HCT116 (cell line): Measurements from ENCODE around the gene URM1. TPM values are rescaled to one million over a fixed set of nuclear protein-coding genes. Genes with fewer than 3 reads are reported as not detected.

Source experiments
- ATAC-seq: fragments of 200-7000 bp; cut with Tn5 transposase; 2 replicates; pipeline ENCODE4 v1.9.1; 2020; ENCODE audit warnings: mild to moderate bottlenecking, moderate library complexity
- BruUV-seq: library from RNA; stranded (reverse); fragments of 400-500 nt; replicated peaks from 2 replicates; lab custom pipeline; 2021; lab: Mats Ljungman, UMichigan
- CTCF ChIA-PET: fragments of 300-600 bp; sonication (Branson Sonifier 250); formaldehyde crosslinking; loops from one replicate; lab custom pipeline; 2021; ENCODE audit warnings: antibody characterized with exemption; lab: Charles Lee
- POLR2A ChIA-PET: fragments of 300-600, 350-600 bp; sonication (Branson Sonifier 250); formaldehyde crosslinking; loops from one replicate; lab custom pipeline; 2021; ENCODE audit warnings: antibody characterized with exemption; lab: Charles Lee
- RAD21 ChIA-PET, 2 experiments: fragments of 300-600 bp; sonication (Branson Sonifier 250); formaldehyde crosslinking; loops; one replicate each; lab custom pipeline; 2023; ENCODE audit warnings: low total read pairs in 2 of 2; ENCODE audit not compliant: uncharacterized antibody in 2 of 2, unreplicated experiment in 2 of 2, low non-redundant PET in 1 of 2; lab: Charles Lee
- DNase-seq: peaks from one replicate; pipeline ENCODE4 v3.0.0-alpha.2; 2010; ENCODE audit warnings: low read depth, low spot score
- H2AFZ ChIP-seq: fragments of 200-600 bp; shearing (Covaris generic), sonication (generic); 2 replicates; pipeline ENCODE4 v1.6.1; 2017; ENCODE audit warnings: low read depth, mixed run types, mixed read lengths, antibody characterized with exemption, low read length; ENCODE audit not compliant: poor library complexity, severe bottlenecking
- H3K27ac ChIP-seq: 2 replicates; pipeline ENCODE4 v1.5.1; 2012; ENCODE audit warnings: low read depth, low read length
- H3K27me3 ChIP-seq: fragments of 200-600 bp; sonication (generic); 2 replicates; pipeline ENCODE4 v1.6.1; 2016; ENCODE audit warnings: mixed run types, low read length, mixed read lengths; ENCODE audit not compliant: insufficient read depth
- H3K36me3 ChIP-seq, 2 experiments: fragments of 200-500 bp in 1 of 2; fragments of 200-600 bp in 1 of 2; sonication (Bioruptor generic) in 1 of 2; sonication (generic) in 1 of 2; 2 replicates each; pipeline versions ENCODE4 v1.5.1 to v1.6.1; 2014 to 2016; ENCODE audit warnings: low read length in 2 of 2, inconsistent platforms in 1 of 2, mixed read lengths in 1 of 2, mixed run types in 1 of 2; ENCODE audit not compliant: insufficient read depth in 2 of 2, control insufficient read depth in 1 of 2
- H3K4me1 ChIP-seq, 2 experiments: fragments of 200-600 bp in 1 of 2; sonication (generic) in 1 of 2; 2 replicates each; pipeline versions ENCODE4 v1.5.1 to v1.6.1; 2012 to 2017; ENCODE audit warnings: low read length in 2 of 2, inconsistent platforms in 1 of 2, mild to moderate bottlenecking in 1 of 2, mixed read lengths in 1 of 2, mixed run types in 1 of 2, moderate library complexity in 1 of 2; ENCODE audit not compliant: insufficient read depth in 2 of 2, control insufficient read depth in 1 of 2
- H3K4me2 ChIP-seq: fragments of 200-600 bp; sonication (generic); 2 replicates; pipeline ENCODE4 v1.6.1; 2017; ENCODE audit warnings: mixed run types, low read length, mixed read lengths
- H3K4me3 ChIP-seq, 2 experiments: fragments of 200-600 bp in 1 of 2; sonication (generic) in 1 of 2; replicated peaks in 1 of 2; 2 replicates each; pipeline ENCODE4 v1.5.1; 2011 to 2016; ENCODE audit warnings: low read length in 2 of 2, control low read depth in 1 of 2, low read depth in 1 of 2, mild to moderate bottlenecking in 1 of 2, mixed read lengths in 1 of 2, mixed run types in 1 of 2
- H3K79me2 ChIP-seq: fragments of 200-600 bp; sonication (generic); 2 replicates; pipeline ENCODE4 v1.6.1; 2017; ENCODE audit warnings: mild to moderate bottlenecking, mixed run types, low read length, moderate library complexity, mixed read lengths; ENCODE audit not compliant: insufficient read depth
- H3K9ac ChIP-seq: fragments of 200-600 bp; sonication (generic); 2 replicates; pipeline ENCODE4 v1.6.1; 2016; ENCODE audit warnings: low read length, mixed read lengths
- H3K9me2 ChIP-seq: fragments of 200-600 bp; sonication (generic), shearing (Covaris generic); 2 replicates; pipeline ENCODE4 v1.6.1; 2017; ENCODE audit warnings: mixed run types, mild to moderate bottlenecking, moderate library complexity; ENCODE audit not compliant: insufficient read depth
- H3K9me3 ChIP-seq, 2 experiments: fragments of 200-500 bp in 1 of 2; fragments of 200-600 bp in 1 of 2; sonication (Bioruptor generic) in 1 of 2; sonication (generic) in 1 of 2; 2 replicates each; pipeline ENCODE4 v1.6.1; 2014 to 2017; ENCODE audit warnings: low read length in 2 of 2, mixed read lengths in 2 of 2, inconsistent platforms in 1 of 2, low read depth in 1 of 2, mild to moderate bottlenecking in 1 of 2, mixed run types in 1 of 2, moderate library complexity in 1 of 2; ENCODE audit not compliant: control insufficient read depth in 1 of 2, insufficient read depth in 1 of 2
- H4K20me1 ChIP-seq: fragments of 200-600 bp; sonication (generic), shearing (Covaris generic); 2 replicates; pipeline ENCODE4 v1.6.1; 2017; ENCODE audit warnings: mixed run types, mild to moderate bottlenecking, moderate library complexity; ENCODE audit not compliant: insufficient read depth
- CEBPB ChIP-seq: IDR thresholded peaks from 2 replicates; pipeline ENCODE4 v1.6.1; 2012; ENCODE audit warnings: low read depth
- ELF1 ChIP-seq: IDR thresholded peaks from 2 replicates; pipeline ENCODE4 v1.6.1; 2012; ENCODE audit warnings: low read depth, borderline replicate concordance
- EZH2 ChIP-seq: fragments of 200-600 bp; sonication (generic); IDR thresholded peaks from 2 replicates; pipeline ENCODE4 v1.6.1; 2017; ENCODE audit warnings: antibody characterized with exemption, mixed run types
- JUND ChIP-seq: IDR thresholded peaks from 2 replicates; pipeline ENCODE4 v1.6.1; 2012
- POLR2AphosphoS5 ChIP-seq: IDR thresholded peaks from 2 replicates; pipeline ENCODE4 v1.6.1; 2011; ENCODE audit warnings: mild to moderate bottlenecking, low read depth, low read length, moderate library complexity
- RAD21 ChIP-seq: IDR thresholded peaks from 2 replicates; pipeline ENCODE4 v1.6.1; 2012; ENCODE audit warnings: low read depth, mild to moderate bottlenecking
- SP1 ChIP-seq: IDR thresholded peaks from 2 replicates; pipeline ENCODE4 v1.6.1; 2012; ENCODE audit warnings: low read depth
- SRF ChIP-seq: IDR thresholded peaks from 2 replicates; pipeline ENCODE4 v1.6.1; 2012; ENCODE audit warnings: low read depth
- TCF7L2 ChIP-seq: IDR thresholded peaks from 2 replicates; pipeline ENCODE4 v1.7.0; 2011; ENCODE audit warnings: borderline replicate concordance, inconsistent platforms; ENCODE audit not compliant: insufficient read depth, insufficient read length; ENCODE audit errors: extremely low read depth
- YY1 ChIP-seq: IDR thresholded peaks from 2 replicates; pipeline ENCODE4 v1.6.1; 2011; ENCODE audit warnings: low read length, low read depth, moderate library complexity, mild to moderate bottlenecking; ENCODE audit not compliant: insufficient replicate concordance; ENCODE audit errors: extremely low read depth
- ZFX ChIP-seq: fragments of 450-650 bp; IDR thresholded peaks from 2 replicates; pipeline ENCODE4 v1.6.1; 2017
- ZNF274 ChIP-seq: fragments of 200-500 bp; sonication (Bioruptor generic); IDR thresholded peaks from 2 replicates; pipeline ENCODE4 v1.6.1; 2014; ENCODE audit warnings: mild to moderate bottlenecking, low read depth, low read length, inconsistent platforms
- intact Hi-C: fragments of 100-400 bp; cut with micrococcal nuclease; formaldehyde crosslinking; loops from 2 replicates; pipeline ENCODE4 v1.10.0; 2022
- total RNA-seq: library from RNA; stranded (reverse); gene quantifications from one replicate; pipeline ENCODE4 v1.2.1, GENCODE V29; 2021; ENCODE audit not compliant: unreplicated experiment
- TF ChIP-seq, protein P1 (sequence below), 3 experiments: fragments of 200-600 bp in 1 of 3; sonication (generic) in 1 of 3; IDR thresholded peaks in 2 of 3; conservative IDR thresholded peaks in 1 of 3; 2 replicates each; pipeline ENCODE4 v1.5.1; 2012 to 2017; ENCODE audit warnings: low read depth in 2 of 3, low read length in 2 of 3, antibody characterized with exemption in 1 of 3, borderline replicate concordance in 1 of 3, control low read depth in 1 of 3, mild to moderate bottlenecking in 1 of 3, mixed read lengths in 1 of 3, mixed run types in 1 of 3, moderate library complexity in 1 of 3; ENCODE audit not compliant: insufficient read depth in 1 of 3
- TF ChIP-seq, protein P2 (sequence below): IDR thresholded peaks from 2 replicates; pipeline ENCODE4 v1.6.1; 2012

Gene URM1
- total RNA-seq, 1 experiment from 2014 or later = 51.6 TPM

DNA sequence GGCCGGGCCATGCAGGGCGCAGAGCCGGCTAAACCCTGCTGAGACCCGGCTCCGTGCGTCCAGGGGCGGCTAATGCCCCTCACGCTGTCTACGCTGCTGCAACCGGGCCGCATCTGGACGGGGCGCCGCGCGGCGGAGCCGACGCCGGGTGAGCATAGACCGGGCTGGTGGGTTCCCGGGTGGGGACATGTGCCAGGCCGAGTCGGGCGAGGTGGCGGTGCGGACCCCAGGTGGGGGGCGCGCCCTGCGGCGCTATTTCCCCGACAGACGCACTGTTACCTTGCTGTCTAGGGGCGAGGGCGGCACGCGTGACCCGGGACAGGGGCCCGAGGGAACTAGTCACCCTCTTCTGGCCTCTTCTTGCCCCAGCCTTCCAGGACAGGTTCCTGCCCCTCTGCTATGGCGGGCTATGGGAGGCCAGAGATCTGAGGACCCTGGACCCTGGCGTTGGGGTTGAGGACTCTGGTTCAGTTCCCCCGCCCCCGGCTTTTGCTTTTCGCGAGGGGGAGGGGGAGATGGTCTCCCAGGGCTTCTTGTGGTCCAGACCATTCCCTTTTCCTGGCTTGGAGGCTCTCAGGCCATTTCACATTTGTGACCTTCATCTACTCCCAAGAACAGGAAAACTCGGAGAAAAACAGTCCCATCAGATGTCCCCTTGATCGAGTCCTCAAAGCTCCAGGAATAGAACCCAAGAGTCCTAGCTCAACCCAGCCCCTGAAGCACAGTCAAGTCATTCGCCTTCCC, 30.3 kb upstream of the URM1 start:
- Histone ChIP-seq H3K27me3 (no peaks in the 10 kb centered on the region), H3K9ac (peak overlapping the region; percentile 77), H3K27ac (peak overlapping the region; percentile 67), H3K9me2 (no peaks in the 10 kb centered on the region), H3K4me1 (peaks cover 0 to 20% of the 10 kb centered on the region in 2 experiments; a peak in 2 of 4 replicates), H3K79me2 (peaks cover 10% of the 10 kb centered on the region), H3K9me3 (no peaks in the 10 kb centered on the region), H4K20me1 (no peaks in the 10 kb centered on the region), H3K4me2 (peak overlapping the region; percentile 97), H3K4me3 (peak overlapping the region; percentile 84 to 86), H3K36me3 (peaks cover 5 to 12% of the 10 kb centered on the region in 2 experiments; a peak in 3 of 4 replicates), H2AFZ (no peak overlapping the region)
- intact Hi-C loops = loop anchor here (1.0 to 10.0 kb wide), 4 partner anchors 19 to 146 kb away; partner anchors contain the start of genes CIZ1, COQ4 and TRUB2
- ChIA-PET RAD21 (interaction anchor here (0.8 to 1.2 kb wide), 2 partner anchors 46 to 80 kb away, joined by 3 to 6 read pairs; partner anchors contain the start of gene CERCAM (in 1 of the 2)), POLR2A (interaction anchor here (0.8 to 1.3 kb wide), 3 partner anchors 30 to 45 kb away, joined by 3 to 9 read pairs (median 3); partner anchors contain the start of gene URM1), CTCF (interaction anchor here (0.7 to 1.5 kb wide), 12 partner anchors 10 to 86 kb away, joined by 3 to 40 read pairs (median 4); partner anchors contain the start of gene URM1)
- DNase-seq = no peak
- no peak for TF ChIP-seq ZNF274
- TF ChIP-seq ZFX = peak; percentile 74; the same call in 1 of the 2 replicates
- TF ChIP-seq POLR2AphosphoS5 = 0 out of 2 replicates have a peak, but pooled peaks have one; percentile 8
- peak; percentile 19; the same call in 1 of the 2 replicates for ATAC-seq
- no TSS peak for BruUV-seq

DNA sequence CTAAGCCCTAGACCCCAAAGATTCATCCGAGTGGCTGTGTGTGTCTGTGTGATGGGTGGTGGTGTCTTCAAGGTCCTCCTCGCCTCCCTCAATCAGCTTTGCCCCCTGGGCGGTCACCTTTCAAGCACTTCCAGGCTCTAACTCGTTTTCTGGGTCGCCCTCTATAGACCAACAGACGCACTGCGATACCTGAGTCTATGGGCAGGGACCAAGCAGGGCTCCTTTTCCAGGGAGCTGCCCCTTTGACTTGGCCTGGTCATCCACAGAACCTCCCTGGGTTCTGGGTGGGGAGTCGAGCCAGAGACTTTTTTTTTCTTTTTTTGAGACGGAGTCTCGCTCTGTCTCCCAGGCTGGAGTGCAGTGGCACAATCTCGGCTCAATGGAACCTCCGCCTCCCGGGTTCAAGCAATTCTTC, 29.7 kb upstream of the URM1 start:
- ATAC-seq (peak; percentile 67), DNase-seq (peak; percentile 79)
- Histone ChIP-seq H2AFZ (no peak overlapping the region), H3K9me2 (no peaks in the 10 kb centered on the region), H3K27ac (peak overlapping the region; percentile 67), H3K9me3 (no peaks in the 10 kb centered on the region), H3K27me3 (no peaks in the 10 kb centered on the region), H3K4me1 (peaks cover 0 to 20% of the 10 kb centered on the region in 2 experiments; a peak in 2 of 4 replicates), H4K20me1 (no peaks in the 10 kb centered on the region)
- POLR2A ChIA-PET = interaction anchor here (0.7 to 1.3 kb wide), 4 partner anchors 30 to 314 kb away, joined by 3 to 9 read pairs (median 3); partner anchors contain the start of gene URM1
- BruUV-seq = TSS peak; percentile 40
- no peak for TF ChIP-seq SP1
- TF ChIP-seq YY1 = peak; percentile 42
- no peak for TF ChIP-seq ELF1
- TF ChIP-seq SRF = no peak
- TF ChIP-seq POLR2AphosphoS5 = no peak
- TF ChIP-seq, protein P1, sequence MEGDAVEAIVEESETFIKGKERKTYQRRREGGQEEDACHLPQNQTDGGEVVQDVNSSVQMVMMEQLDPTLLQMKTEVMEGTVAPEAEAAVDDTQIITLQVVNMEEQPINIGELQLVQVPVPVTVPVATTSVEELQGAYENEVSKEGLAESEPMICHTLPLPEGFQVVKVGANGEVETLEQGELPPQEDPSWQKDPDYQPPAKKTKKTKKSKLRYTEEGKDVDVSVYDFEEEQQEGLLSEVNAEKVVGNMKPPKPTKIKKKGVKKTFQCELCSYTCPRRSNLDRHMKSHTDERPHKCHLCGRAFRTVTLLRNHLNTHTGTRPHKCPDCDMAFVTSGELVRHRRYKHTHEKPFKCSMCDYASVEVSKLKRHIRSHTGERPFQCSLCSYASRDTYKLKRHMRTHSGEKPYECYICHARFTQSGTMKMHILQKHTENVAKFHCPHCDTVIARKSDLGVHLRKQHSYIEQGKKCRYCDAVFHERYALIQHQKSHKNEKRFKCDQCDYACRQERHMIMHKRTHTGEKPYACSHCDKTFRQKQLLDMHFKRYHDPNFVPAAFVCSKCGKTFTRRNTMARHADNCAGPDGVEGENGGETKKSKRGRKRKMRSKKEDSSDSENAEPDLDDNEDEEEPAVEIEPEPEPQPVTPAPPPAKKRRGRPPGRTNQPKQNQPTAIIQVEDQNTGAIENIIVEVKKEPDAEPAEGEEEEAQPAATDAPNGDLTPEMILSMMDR (IDR thresholded peaks at IDR 0.05 in 2 of 3, conservative IDR thresholded peaks at IDR 0.05 in 1 of 3; ENCODE audit: borderline replicate concordance in 1 of 3, insufficient read depth in 1 of 3, low read depth in 2 of 3, low read length in 2 of 3) = peak; percentile 64 to 86 (median 66)
- TF ChIP-seq, protein P2, sequence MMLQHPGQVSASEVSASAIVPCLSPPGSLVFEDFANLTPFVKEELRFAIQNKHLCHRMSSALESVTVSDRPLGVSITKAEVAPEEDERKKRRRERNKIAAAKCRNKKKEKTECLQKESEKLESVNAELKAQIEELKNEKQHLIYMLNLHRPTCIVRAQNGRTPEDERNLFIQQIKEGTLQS = no peak
- no peak for TF ChIP-seq EZH2
- TF ChIP-seq JUND = no peak
- peak; percentile 93 for TF ChIP-seq RAD21
- no peak for TF ChIP-seq CEBPB
- TF ChIP-seq TCF7L2 = peak; percentile 90
- TF ChIP-seq, all 23 proteins: peak for 4
- H3K79me2 ChIP-seq = peaks cover 10% of the 10 kb centered on the region
- ChIA-PET CTCF (interaction anchor here (0.7 to 1.5 kb wide), 12 partner anchors 10 to 86 kb away, joined by 3 to 40 read pairs (median 4); partner anchors contain the start of gene URM1), RAD21 (interaction anchor here (0.6 to 1.2 kb wide), 4 partner anchors 37 to 79 kb away, joined by 3 to 6 read pairs (median 3); partner anchors contain the start of gene CERCAM (in 1 of the 2))
- peak overlapping the region; percentile 77 for H3K9ac ChIP-seq
- H3K4me2 ChIP-seq = peak overlapping the region; percentile 97
- H3K36me3 ChIP-seq = peaks cover 5 to 12% of the 10 kb centered on the region in 2 experiments; a peak in 3 of 4 replicates
- H3K4me3 ChIP-seq = peak overlapping the region; percentile 84 to 86
- intact Hi-C loops = loop anchor here (1.0 to 10.0 kb wide), 4 partner anchors 19 to 147 kb away; partner anchors contain the start of genes CIZ1, COQ4 and TRUB2
